ENCODE results near the gene ADAMTSL1. TPM values are rescaled to one million over a fixed set of nuclear protein-coding genes. Genes with fewer than 3 reads are reported as not detected.

Gene ADAMTSL1
- total RNA-seq, 1 experiment from 2014 or later = not detected

GRCh38 chr9:18811171-18811570 lies 337.2 kb downstream of the ADAMTSL1 start:
- TF ChIP-seq, protein P1, sequence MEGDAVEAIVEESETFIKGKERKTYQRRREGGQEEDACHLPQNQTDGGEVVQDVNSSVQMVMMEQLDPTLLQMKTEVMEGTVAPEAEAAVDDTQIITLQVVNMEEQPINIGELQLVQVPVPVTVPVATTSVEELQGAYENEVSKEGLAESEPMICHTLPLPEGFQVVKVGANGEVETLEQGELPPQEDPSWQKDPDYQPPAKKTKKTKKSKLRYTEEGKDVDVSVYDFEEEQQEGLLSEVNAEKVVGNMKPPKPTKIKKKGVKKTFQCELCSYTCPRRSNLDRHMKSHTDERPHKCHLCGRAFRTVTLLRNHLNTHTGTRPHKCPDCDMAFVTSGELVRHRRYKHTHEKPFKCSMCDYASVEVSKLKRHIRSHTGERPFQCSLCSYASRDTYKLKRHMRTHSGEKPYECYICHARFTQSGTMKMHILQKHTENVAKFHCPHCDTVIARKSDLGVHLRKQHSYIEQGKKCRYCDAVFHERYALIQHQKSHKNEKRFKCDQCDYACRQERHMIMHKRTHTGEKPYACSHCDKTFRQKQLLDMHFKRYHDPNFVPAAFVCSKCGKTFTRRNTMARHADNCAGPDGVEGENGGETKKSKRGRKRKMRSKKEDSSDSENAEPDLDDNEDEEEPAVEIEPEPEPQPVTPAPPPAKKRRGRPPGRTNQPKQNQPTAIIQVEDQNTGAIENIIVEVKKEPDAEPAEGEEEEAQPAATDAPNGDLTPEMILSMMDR (IDR thresholded peaks at IDR 0.05; ENCODE audit: unreplicated experiment) = no peak
- no TSS peak for BruUV-seq (replicated peaks)
- Mint-ChIP-seq H3K4me1 (ENCODE audit: low read depth, unreplicated experiment) (no peaks in the 10 kb centered on the region), H3K9me3 (ENCODE audit: low read depth, unreplicated experiment) (no peaks in the 10 kb centered on the region), H3K36me3 (ENCODE audit: insufficient read depth, unreplicated experiment) (no peaks in the 10 kb centered on the region), H3K27me3 (ENCODE audit: unreplicated experiment) (peaks cover 5% of the 10 kb centered on the region), H3K27ac (ENCODE audit: unreplicated experiment) (no peak overlapping the region), H3K4me3 (ENCODE audit: low read depth, unreplicated experiment) (no peak overlapping the region)
- intact Hi-C loops (cut with micrococcal nuclease; ENCODE audit: unreplicated experiment) = no loop called here
- DNase-seq = no peak
- CTCF ChIA-PET = no interaction called here

GRCh38 chr9:18819418-18819817 lies 345.5 kb downstream of the ADAMTSL1 start:
- DNase-seq = no peak
- Mint-ChIP-seq H3K9me3 (ENCODE audit: low read depth, unreplicated experiment) (no peaks in the 10 kb centered on the region), H3K36me3 (ENCODE audit: insufficient read depth, unreplicated experiment) (no peaks in the 10 kb centered on the region), H3K4me1 (ENCODE audit: low read depth, unreplicated experiment) (no peaks in the 10 kb centered on the region), H3K27ac (ENCODE audit: unreplicated experiment) (no peak overlapping the region), H3K4me3 (ENCODE audit: low read depth, unreplicated experiment) (no peak overlapping the region), H3K27me3 (ENCODE audit: unreplicated experiment) (no peaks in the 10 kb centered on the region)
- BruUV-seq (replicated peaks) = no TSS peak
- CTCF ChIA-PET = interaction anchor here (0.5 kb wide), 1 partner anchor 85 kb away, joined by 6 read pairs; no protein-coding TSS in a partner anchor
- TF ChIP-seq, protein P1 (IDR thresholded peaks at IDR 0.05; ENCODE audit: unreplicated experiment) = no peak
- intact Hi-C loops (cut with micrococcal nuclease; ENCODE audit: unreplicated experiment) = no loop called here

DNA sequence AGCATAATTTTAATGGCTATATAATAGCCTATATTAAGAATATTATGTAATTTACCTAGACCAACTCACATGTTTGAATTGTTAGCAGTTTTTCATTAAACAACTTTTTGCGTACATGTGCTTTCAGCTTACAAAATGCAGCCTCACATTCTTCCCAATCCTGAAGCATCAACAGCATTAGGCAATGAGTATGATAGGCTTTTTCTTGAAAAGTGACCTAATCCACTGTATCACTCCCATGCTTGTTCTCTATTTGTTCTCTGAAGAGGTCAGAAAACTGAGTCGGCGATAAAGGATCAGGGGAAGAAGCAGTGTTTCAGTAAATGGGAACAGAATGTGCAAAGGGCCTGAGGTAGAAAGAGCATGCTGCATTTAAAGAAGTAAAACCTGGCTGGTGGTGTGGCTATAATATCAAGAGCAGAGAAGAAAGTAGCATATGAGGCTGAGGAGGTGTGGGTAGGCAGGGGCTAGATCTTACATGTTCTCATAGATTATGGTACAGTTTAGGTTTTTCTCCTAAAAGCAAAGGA lies 346.7 kb downstream of the ADAMTSL1 start:
- no peaks in the 10 kb centered on the region for H3K4me1 Mint-ChIP-seq (ENCODE audit: low read depth, unreplicated experiment)
- TF ChIP-seq, protein P1 (IDR thresholded peaks at IDR 0.05; ENCODE audit: unreplicated experiment) = no peak
- no peak overlapping the region for H3K4me3 Mint-ChIP-seq (ENCODE audit: low read depth, unreplicated experiment)
- no peak for DNase-seq
- H3K9me3 Mint-ChIP-seq (ENCODE audit: low read depth, unreplicated experiment) = no peaks in the 10 kb centered on the region
- CTCF ChIA-PET = no interaction called here
- intact Hi-C loops (cut with micrococcal nuclease; ENCODE audit: unreplicated experiment) = no loop called here
- H3K27ac Mint-ChIP-seq (ENCODE audit: unreplicated experiment) = no peak overlapping the region
- no peaks in the 10 kb centered on the region for H3K27me3 Mint-ChIP-seq (ENCODE audit: unreplicated experiment)
- no peaks in the 10 kb centered on the region for H3K36me3 Mint-ChIP-seq (ENCODE audit: insufficient read depth, unreplicated experiment)
- BruUV-seq (replicated peaks) = no TSS peak

GRCh38 chr9:18821788-18822187 lies 347.8 kb downstream of the ADAMTSL1 start:
- no peak for DNase-seq
- H3K4me1 Mint-ChIP-seq (ENCODE audit: low read depth, unreplicated experiment) = no peaks in the 10 kb centered on the region
- no peak overlapping the region for H3K27ac Mint-ChIP-seq (ENCODE audit: unreplicated experiment)
- H3K36me3 Mint-ChIP-seq (ENCODE audit: insufficient read depth, unreplicated experiment) = no peaks in the 10 kb centered on the region
- intact Hi-C loops (cut with micrococcal nuclease; ENCODE audit: unreplicated experiment) = no loop called here
- no peak overlapping the region for H3K4me3 Mint-ChIP-seq (ENCODE audit: low read depth, unreplicated experiment)
- H3K9me3 Mint-ChIP-seq (ENCODE audit: low read depth, unreplicated experiment) = no peaks in the 10 kb centered on the region
- BruUV-seq (replicated peaks) = no TSS peak
- CTCF ChIA-PET = interaction anchor here (0.6 kb wide), 1 partner anchor 831 kb away, joined by 3 read pairs; no protein-coding TSS in a partner anchor
- no peaks in the 10 kb centered on the region for H3K27me3 Mint-ChIP-seq (ENCODE audit: unreplicated experiment)
- TF ChIP-seq, protein P1 (IDR thresholded peaks at IDR 0.05; ENCODE audit: unreplicated experiment) = no peak
